ENCODE measurements around the gene RALGPS1.
"Not testable (repeated sequence)": the region's sequence is repeated elsewhere in the genome, so short reads cannot be mapped to it uniquely, and the experiment has no call there.

RALGPS1 gene

GRCh38 chr9:126989847-126990842 is 75.6 kb downstream of the RALGPS1 start:
- DNase-seq (ENCODE audit: low read depth), result no peak

GRCh38 chr9:126991183-126991582 is 76.6 kb downstream of the RALGPS1 start:
- DNase-seq (ENCODE audit: low read depth), result no peak

GRCh38 chr9:126992427-126992826 is 77.8 kb downstream of the RALGPS1 start:
- no peak for DNase-seq (ENCODE audit: low read depth)

GRCh38 chr9:126999315-127000068 is 84.9 kb downstream of the RALGPS1 start:
- no peak for DNase-seq (ENCODE audit: low read depth)

GRCh38 chr9:127004946-127005769 is 90.6 kb downstream of the RALGPS1 start:
- peak; percentile 46 for DNase-seq (ENCODE audit: low read depth)

- DNase-seq (ENCODE audit: low read depth), result no peak
These were observed 91.3 kb downstream of the RALGPS1 start for GRCh38 chr9:127005770-127006314.

GRCh38 chr9:127007638-127008037 is 93.1 kb downstream of the RALGPS1 start:
- no peak for DNase-seq (ENCODE audit: low read depth)

GRCh38 chr9:127008076-127008475 is 93.5 kb downstream of the RALGPS1 start:
- no peak for DNase-seq (ENCODE audit: low read depth)

GRCh38 chr9:127011772-127012171 is 97.2 kb downstream of the RALGPS1 start:
- no peak for DNase-seq (ENCODE audit: low read depth)

GRCh38 chr9:127012250-127012649 is 97.7 kb downstream of the RALGPS1 start:
- DNase-seq (ENCODE audit: low read depth), result no peak

- no peak for DNase-seq (ENCODE audit: low read depth)
These were observed 99.0 kb downstream of the RALGPS1 start for GRCh38 chr9:127013597-127013996.

GRCh38 chr9:127014216-127014909 is 99.8 kb downstream of the RALGPS1 start:
- no peak for DNase-seq (ENCODE audit: low read depth)

GRCh38 chr9:127014910-127015540 is 100.4 kb downstream of the RALGPS1 start:
- no peak for DNase-seq (ENCODE audit: low read depth)

GRCh38 chr9:127015921-127016512 is 101.4 kb downstream of the RALGPS1 start:
- DNase-seq (ENCODE audit: low read depth), result no peak

- DNase-seq (ENCODE audit: low read depth), result not testable (repeated sequence)
These were observed 103.4 kb downstream of the RALGPS1 start for GRCh38 chr9:127017979-127018378.

GRCh38 chr9:127018935-127019334 is 104.4 kb downstream of the RALGPS1 start:
- DNase-seq (ENCODE audit: low read depth), result no peak

GRCh38 chr9:127020036-127020801 is 105.6 kb downstream of the RALGPS1 start:
- DNase-seq (ENCODE audit: low read depth), result no peak

- DNase-seq (ENCODE audit: low read depth), result no peak
These were observed 106.2 kb downstream of the RALGPS1 start for GRCh38 chr9:127020802-127021078.

- DNase-seq (ENCODE audit: low read depth), result no peak
These were observed 107.2 kb downstream of the RALGPS1 start for GRCh38 chr9:127021664-127022363.
